Limb (tissue), 2 donors: ENCODE measurements around the gene OR4F6.

Experiments used
- DNase-seq, 2 donors: peaks; one replicate each; pipeline ENCODE4 v3.0.0-alpha.2; 2016; ENCODE audit errors: extremely low spot score in 2 of 2

Gene OR4F6

GRCh38 chr15:101804941-101805340 lies 1.6 kb downstream of the OR4F6 start:
- no peak for DNase-seq

GRCh38 chr15:101805605-101806345 lies 2.5 kb downstream of the OR4F6 start:
- DNase-seq = no peak

GRCh38 chr15:101807345-101807945 lies 4.1 kb downstream of the OR4F6 start:
- no peak for DNase-seq

GRCh38 chr15:101808201-101808600 lies 4.9 kb downstream of the OR4F6 start:
- DNase-seq = no peak

GRCh38 chr15:101810456-101810855 lies 7.1 kb downstream of the OR4F6 start:
- no peak for DNase-seq

GRCh38 chr15:101810876-101811275 lies 7.6 kb downstream of the OR4F6 start:
- peak in 1 of 2 donors; percentile 1 for DNase-seq

GRCh38 chr15:101811902-101812301 lies 8.6 kb downstream of the OR4F6 start, which contains the start of gene OR4F15:
OR4F15 (plus strand) TSS chr15:101812202; CDS start chr15:101818187, 5,985 bp downstream.
- DNase-seq = no peak

GRCh38 chr15:101813803-101814534 lies 10.7 kb downstream of the OR4F6 start:
- DNase-seq = no peak

- no peak for DNase-seq
These were observed 17.5 kb downstream of the OR4F6 start for GRCh38 chr15:101820781-101821180.

GRCh38 chr15:101827257-101827656 lies 23.9 kb downstream of the OR4F6 start:
- DNase-seq = no peak

- DNase-seq = no peak
These were observed 25.5 kb downstream of the OR4F6 start for GRCh38 chr15:101828774-101829173.

GRCh38 chr15:101841656-101842055 lies 38.3 kb downstream of the OR4F6 start:
- DNase-seq = no peak

GRCh38 chr15:101844916-101845315 lies 41.6 kb downstream of the OR4F6 start:
- no peak for DNase-seq

- DNase-seq = no peak
These were observed 49.0 kb downstream of the OR4F6 start for GRCh38 chr15:101852356-101852755.
